BE2C (cell line): ENCODE data around the gene METTL25.

ENCODE experiments used
- DNase-seq: peaks from one replicate; pipeline ENCODE4 v3.0.0-alpha.2; 2020
- H3K27me3 ChIP-seq: fragments of 250-450 bp; sonication (Bioruptor Pico); 2 replicates; pipeline ENCODE4 v1.5.1; 2020; ENCODE audit warnings: mild to moderate bottlenecking
- H3K36me3 ChIP-seq: fragments of 250-450 bp; sonication (Bioruptor Pico); 2 replicates; pipeline ENCODE4 v1.5.1; 2020; ENCODE audit warnings: mild to moderate bottlenecking
- H3K4me1 ChIP-seq: fragments of 250-450 bp; sonication (Bioruptor Pico); 2 replicates; pipeline ENCODE4 v1.5.1; 2020
- H3K4me3 ChIP-seq: 2 replicates; pipeline ENCODE4 v1.5.1; 2011; ENCODE audit warnings: low read depth, low read length
- H3K9me3 ChIP-seq: fragments of 250-450 bp; sonication (Bioruptor Pico); 2 replicates; pipeline ENCODE4 v1.5.1; 2020
- CTCF ChIP-seq: IDR thresholded peaks from 2 replicates; pipeline ENCODE4 v1.5.1; 2012; ENCODE audit warnings: mild to moderate bottlenecking, low read depth, low read length

The METTL25 gene

GRCh38 chr12:82327861-82328260 is 30.5 kb upstream of the METTL25 start:
- Histone ChIP-seq H3K4me3 (no peak overlapping the region), H3K4me1 (no peaks in the 10 kb centered on the region), H3K36me3 (no peaks in the 10 kb centered on the region), H3K27me3 (no peaks in the 10 kb centered on the region; the same call in 1 of the 2 replicates), H3K9me3 (no peaks in the 10 kb centered on the region)
- TF ChIP-seq CTCF: no peak
- no peak for DNase-seq

GRCh38 chr12:82329508-82329907 is 28.8 kb upstream of the METTL25 start:
- Histone ChIP-seq H3K4me1 (no peaks in the 10 kb centered on the region), H3K4me3 (no peak overlapping the region), H3K36me3 (no peaks in the 10 kb centered on the region), H3K27me3 (no peaks in the 10 kb centered on the region; the same call in 1 of the 2 replicates), H3K9me3 (no peaks in the 10 kb centered on the region)
- DNase-seq: no peak
- TF ChIP-seq CTCF: no peak

- H3K4me1 ChIP-seq: no peaks in the 10 kb centered on the region
- H3K27me3 ChIP-seq: no peaks in the 10 kb centered on the region
- H3K9me3 ChIP-seq: no peaks in the 10 kb centered on the region
- no peak for TF ChIP-seq CTCF
- no peak for DNase-seq
- H3K36me3 ChIP-seq: peaks cover 31% of the 10 kb centered on the region
- H3K4me3 ChIP-seq: no peak overlapping the region
Observed at GRCh38 chr12:82350161-82350560, 8.2 kb upstream of the METTL25 start.

- Histone ChIP-seq H3K9me3 (no peaks in the 10 kb centered on the region), H3K4me1 (no peaks in the 10 kb centered on the region), H3K27me3 (no peaks in the 10 kb centered on the region), H3K4me3 (no peak overlapping the region), H3K36me3 (peaks cover 43% of the 10 kb centered on the region)
- no peak for TF ChIP-seq CTCF
- no peak for DNase-seq
Observed at GRCh38 chr12:82351390-82351789, 6.9 kb upstream of the METTL25 start.

- H3K9me3 ChIP-seq: no peaks in the 10 kb centered on the region
- no peak for DNase-seq
- H3K4me3 ChIP-seq: peak overlapping the region; percentile 81
- no peaks in the 10 kb centered on the region for H3K27me3 ChIP-seq
- TF ChIP-seq CTCF: no peak
- H3K4me1 ChIP-seq: no peaks in the 10 kb centered on the region
- peaks cover 42% of the 10 kb centered on the region for H3K36me3 ChIP-seq
Observed at GRCh38 chr12:82357340-82357739, 989 bp upstream of the METTL25 start.

- Histone ChIP-seq H3K4me3 (peak overlapping the region; percentile 81), H3K36me3 (peaks cover 37% of the 10 kb centered on the region), H3K27me3 (no peaks in the 10 kb centered on the region), H3K9me3 (no peaks in the 10 kb centered on the region), H3K4me1 (no peaks in the 10 kb centered on the region)
- no peak for DNase-seq
- TF ChIP-seq CTCF: no peak
Observed at GRCh38 chr12:82357845-82358199, 507 bp upstream of the METTL25 start.
